Measurements from ENCODE around the gene TKT. TPM values are rescaled to one million over a fixed set of nuclear protein-coding genes. Genes with fewer than 3 reads are reported as not detected.
A peak's percentile ranks its signal among the peaks of the same experiment; 100 is the strongest.

The TKT gene
- total RNA-seq, 2 experiments from 2014 or later, result 91.5 to 103 TPM

- intact Hi-C loops (cut with DNase I, micrococcal nuclease), result loop anchor here in 1 of 2 experiments (10.0 kb wide), 1 partner anchor 358 kb away; the partner anchor contains the start of gene STIMATE
- peak in 2 of 14 experiments; percentile 22 to 36 for DNase-seq
- Histone ChIP-seq H3K4me3 (ENCODE audit: low read length) (no peak overlapping the region), H3K27ac (ENCODE audit: low read depth in 1 of 2, low read length in 2 of 2) (no peak overlapping the region), H3K9me3 (ENCODE audit: control insufficient read depth in 1 of 2, insufficient read depth in 1 of 2, low read length in 2 of 2) (no peaks in the 10 kb centered on the region), H3K36me3 (ENCODE audit: insufficient read depth, low read length) (peaks cover 2% of the 10 kb centered on the region), H3K27me3 (ENCODE audit: control insufficient read depth in 1 of 2, insufficient read depth in 2 of 2, low read length in 2 of 2) (no peaks in the 10 kb centered on the region), H3K4me1 (ENCODE audit: insufficient read depth, low read length) (peaks cover 80% of the 10 kb centered on the region)
- Mint-ChIP-seq H3K9me3 (no peaks in the 10 kb centered on the region), H3K4me3 (peak overlapping the region; percentile 74), H3K27me3 (no peaks in the 10 kb centered on the region), H3K4me1 (ENCODE audit: low read depth) (peaks cover 65% of the 10 kb centered on the region), H3K36me3 (ENCODE audit: low read depth) (peaks cover 12% of the 10 kb centered on the region), H3K27ac (peak overlapping the region; percentile 69)
- CTCF ChIA-PET, result no interaction called here
- POLR2A ChIA-PET, result no interaction called here
- ATAC-seq (ENCODE audit: poor library complexity), result no peak
- no peak for TF ChIP-seq CTCF (IDR thresholded peaks at IDR 0.05)
Observed at GRCh38 chr3:53252096-53252946, 3.5 kb downstream of the TKT start.

DNA sequence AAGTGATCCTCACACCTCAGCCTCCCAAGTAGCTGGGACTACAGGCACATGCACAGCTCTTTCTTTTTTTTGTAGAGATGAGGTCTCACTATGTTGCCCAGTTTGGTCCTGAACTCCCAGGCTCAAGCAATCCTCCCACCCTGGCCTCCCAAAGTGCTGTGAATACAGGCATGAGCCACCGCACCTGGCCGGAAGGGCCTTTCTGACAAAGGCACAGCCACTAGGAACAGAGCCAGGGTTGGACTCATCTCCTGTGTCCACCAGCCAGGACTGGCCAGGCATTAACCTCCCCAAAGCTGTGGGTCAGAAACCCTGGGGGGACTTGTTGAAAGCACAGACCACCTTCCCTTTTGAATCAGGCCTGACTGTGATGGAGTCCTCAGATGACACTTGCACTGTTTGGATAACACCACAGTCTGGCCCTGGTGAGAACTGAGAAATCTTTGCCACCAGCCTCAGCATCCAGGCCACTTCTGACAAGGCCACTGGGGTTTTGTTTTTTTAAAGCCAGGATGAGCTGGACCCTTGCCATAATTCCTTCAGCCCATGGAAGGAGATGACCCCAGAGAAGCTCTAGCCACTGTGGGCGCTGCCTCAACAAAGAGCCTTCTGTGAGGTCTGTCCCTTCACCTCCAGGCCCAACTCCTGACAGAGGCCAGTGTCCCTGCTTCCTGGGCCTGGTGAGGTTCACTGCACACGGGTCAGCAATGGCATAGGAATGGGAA is 4.8 kb downstream of the TKT start:
- intact Hi-C loops (cut with DNase I, micrococcal nuclease), result loop anchor here in 1 of 2 experiments (10.0 kb wide), 1 partner anchor 356 kb away; the partner anchor contains the start of gene STIMATE
- no peak overlapping the region for H3K4me3 ChIP-seq (ENCODE audit: low read length)
- no peak overlapping the region for H3K27ac ChIP-seq (ENCODE audit: low read depth in 1 of 2, low read length in 2 of 2)
- H3K4me3 Mint-ChIP-seq, result peak overlapping the region; percentile 30
- CTCF ChIA-PET, result interaction anchor here (0.5 kb wide), 1 partner anchor 16 kb away, joined by 3 read pairs; no protein-coding TSS in a partner anchor
- peaks cover 16% of the 10 kb centered on the region for H3K36me3 Mint-ChIP-seq (ENCODE audit: low read depth)
- peaks cover 65% of the 10 kb centered on the region for H3K4me1 Mint-ChIP-seq (ENCODE audit: low read depth)
- DNase-seq (no peak), ATAC-seq (ENCODE audit: poor library complexity) (no peak)
- POLR2A ChIA-PET, result no interaction called here
- peaks cover 2% of the 10 kb centered on the region for H3K36me3 ChIP-seq (ENCODE audit: insufficient read depth, low read length)
- H3K27me3 Mint-ChIP-seq, result no peaks in the 10 kb centered on the region
- no peaks in the 10 kb centered on the region for H3K9me3 Mint-ChIP-seq
- TF ChIP-seq CTCF (IDR thresholded peaks at IDR 0.05), result no peak
- H3K4me1 ChIP-seq (ENCODE audit: insufficient read depth, low read length), result peaks cover 80% of the 10 kb centered on the region
- no peak overlapping the region for H3K27ac Mint-ChIP-seq
- H3K9me3 ChIP-seq (ENCODE audit: control insufficient read depth in 1 of 2, insufficient read depth in 1 of 2, low read length in 2 of 2), result no peaks in the 10 kb centered on the region
- no peaks in the 10 kb centered on the region for H3K27me3 ChIP-seq (ENCODE audit: control insufficient read depth in 1 of 2, insufficient read depth in 2 of 2, low read length in 2 of 2)

- no peaks in the 10 kb centered on the region for H3K9me3 Mint-ChIP-seq
- H3K4me1 ChIP-seq (ENCODE audit: insufficient read depth, low read length), result peaks cover 79% of the 10 kb centered on the region
Observed at GRCh38 chr3:53250453-53250852, 5.4 kb downstream of the TKT start.

More at GRCh38 chr3:53250453-53250852, 5.4 kb downstream of the TKT start:
- ChIA-PET CTCF (interaction anchor here (0.5 kb wide), 1 partner anchor 17 kb away, joined by 3 read pairs; no protein-coding TSS in a partner anchor), POLR2A (no interaction called here)
- no peak overlapping the region for H3K4me3 ChIP-seq (ENCODE audit: low read length)
- H3K27ac ChIP-seq (ENCODE audit: low read depth in 1 of 2, low read length in 2 of 2), result no peak overlapping the region
- no peaks in the 10 kb centered on the region for H3K9me3 ChIP-seq (ENCODE audit: control insufficient read depth in 1 of 2, insufficient read depth in 1 of 2, low read length in 2 of 2)
- ATAC-seq (ENCODE audit: poor library complexity) (no peak), DNase-seq (no peak)
- Mint-ChIP-seq H3K4me1 (ENCODE audit: low read depth) (peaks cover 65% of the 10 kb centered on the region), H3K4me3 (peak overlapping the region; percentile 30), H3K27ac (no peak overlapping the region), H3K36me3 (ENCODE audit: low read depth) (peaks cover 19% of the 10 kb centered on the region), H3K27me3 (no peaks in the 10 kb centered on the region)
- H3K36me3 ChIP-seq (ENCODE audit: insufficient read depth, low read length), result peaks cover 2% of the 10 kb centered on the region
- H3K27me3 ChIP-seq (ENCODE audit: control insufficient read depth in 1 of 2, insufficient read depth in 2 of 2, low read length in 2 of 2), result no peaks in the 10 kb centered on the region
- TF ChIP-seq CTCF (IDR thresholded peaks at IDR 0.05), result no peak
- intact Hi-C loops (cut with DNase I, micrococcal nuclease), result loop anchor here in 1 of 2 experiments (10.0 kb wide), 1 partner anchor 356 kb away; the partner anchor contains the start of gene STIMATE

Measured in CD4-positive, alpha-beta T cell (primary cell).